Measurements from ENCODE around the gene NUMB.

DNA sequence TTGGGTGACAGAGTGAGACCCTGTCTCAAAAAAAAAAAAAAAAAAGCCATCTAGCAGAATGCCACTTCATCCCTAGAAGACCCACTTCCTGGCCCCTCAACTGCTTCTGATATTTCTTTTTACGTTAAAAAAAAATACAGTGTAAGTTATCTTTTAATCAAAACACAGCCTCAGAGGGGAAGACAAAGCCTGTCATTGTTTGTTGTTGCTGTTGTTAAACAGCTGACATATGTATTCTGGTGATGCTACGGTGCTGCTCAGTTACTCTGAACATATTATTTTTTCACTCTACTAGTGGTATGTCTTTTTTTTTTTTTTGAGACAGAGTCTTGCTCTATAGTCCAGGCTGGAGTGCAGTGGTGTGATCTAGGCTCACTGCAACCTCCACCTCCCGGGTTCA is 145.7 kb downstream of the NUMB start:
- TF ChIP-seq EZH2 (IDR thresholded peaks at IDR 0.05; ENCODE audit: low read length, missing control alignments): no peak
- TF ChIP-seq, protein P1, sequence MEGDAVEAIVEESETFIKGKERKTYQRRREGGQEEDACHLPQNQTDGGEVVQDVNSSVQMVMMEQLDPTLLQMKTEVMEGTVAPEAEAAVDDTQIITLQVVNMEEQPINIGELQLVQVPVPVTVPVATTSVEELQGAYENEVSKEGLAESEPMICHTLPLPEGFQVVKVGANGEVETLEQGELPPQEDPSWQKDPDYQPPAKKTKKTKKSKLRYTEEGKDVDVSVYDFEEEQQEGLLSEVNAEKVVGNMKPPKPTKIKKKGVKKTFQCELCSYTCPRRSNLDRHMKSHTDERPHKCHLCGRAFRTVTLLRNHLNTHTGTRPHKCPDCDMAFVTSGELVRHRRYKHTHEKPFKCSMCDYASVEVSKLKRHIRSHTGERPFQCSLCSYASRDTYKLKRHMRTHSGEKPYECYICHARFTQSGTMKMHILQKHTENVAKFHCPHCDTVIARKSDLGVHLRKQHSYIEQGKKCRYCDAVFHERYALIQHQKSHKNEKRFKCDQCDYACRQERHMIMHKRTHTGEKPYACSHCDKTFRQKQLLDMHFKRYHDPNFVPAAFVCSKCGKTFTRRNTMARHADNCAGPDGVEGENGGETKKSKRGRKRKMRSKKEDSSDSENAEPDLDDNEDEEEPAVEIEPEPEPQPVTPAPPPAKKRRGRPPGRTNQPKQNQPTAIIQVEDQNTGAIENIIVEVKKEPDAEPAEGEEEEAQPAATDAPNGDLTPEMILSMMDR (conservative IDR thresholded peaks at IDR 0.05 in 1 of 2, IDR thresholded peaks at IDR 0.05 in 1 of 2; ENCODE audit: low read depth in 1 of 2, low read length in 2 of 2): no peak
